NCI-H82 treated with DMSO at 0.1 percent for 48 hours (cell line): Measurements from ENCODE around the gene PRDX3.

ENCODE experiments used
- DNase-seq: peaks from one replicate; lab custom pipeline; 2025; ENCODE audit not compliant: unreplicated experiment; lab: John Stamatoyannopoulos, UW

PRDX3 gene

GRCh38 chr10:119178372-119179119 is at the start of gene PRDX3:
Gene PRDX3 (minus strand): TSS chr10:119178812. CDS start chr10:119178790, 22 bp downstream.
- peak; percentile 73 for DNase-seq

- DNase-seq, result no peak
Observed at GRCh38 chr10:119227825-119228224, 49.2 kb upstream of the PRDX3 start.

- DNase-seq, result no peak
Observed at GRCh38 chr10:119225083-119225658, 46.6 kb upstream of the PRDX3 start.

GRCh38 chr10:119222966-119223386 is 44.4 kb upstream of the PRDX3 start:
- no peak for DNase-seq

- DNase-seq, result no peak
Observed at GRCh38 chr10:119222537-119222936, 43.9 kb upstream of the PRDX3 start.

GRCh38 chr10:119221666-119222065 is 43.1 kb upstream of the PRDX3 start:
- DNase-seq, result no peak

- DNase-seq, result no peak
Observed at GRCh38 chr10:119221201-119221600, 42.6 kb upstream of the PRDX3 start.

- DNase-seq, result no peak
Observed at GRCh38 chr10:119219871-119220270, 41.3 kb upstream of the PRDX3 start.

GRCh38 chr10:119217991-119218490 is 39.4 kb upstream of the PRDX3 start:
- no peak for DNase-seq

- DNase-seq, result no peak
Observed at GRCh38 chr10:119217401-119217800, 38.8 kb upstream of the PRDX3 start.

GRCh38 chr10:119216127-119216526 is 37.5 kb upstream of the PRDX3 start:
- no peak for DNase-seq

- DNase-seq, result no peak
Observed at GRCh38 chr10:119215371-119215770, 36.8 kb upstream of the PRDX3 start.

- DNase-seq, result peak; percentile 17
Observed at GRCh38 chr10:119211625-119212441, 33.2 kb upstream of the PRDX3 start.

- DNase-seq, result no peak
Observed at GRCh38 chr10:119211176-119211575, 32.6 kb upstream of the PRDX3 start.

GRCh38 chr10:119210633-119211032 is 32.0 kb upstream of the PRDX3 start:
- DNase-seq, result peak; percentile 13

- DNase-seq, result no peak
Observed at GRCh38 chr10:119209736-119210355, 31.2 kb upstream of the PRDX3 start.

GRCh38 chr10:119209035-119209735 is 30.6 kb upstream of the PRDX3 start:
- DNase-seq, result peak; percentile 54

- no peak for DNase-seq
Observed at GRCh38 chr10:119208553-119208940, 29.9 kb upstream of the PRDX3 start.

- peak; percentile 10 for DNase-seq
Observed at GRCh38 chr10:119207713-119208552, 29.3 kb upstream of the PRDX3 start.

- peak; percentile 78 for DNase-seq
Observed at GRCh38 chr10:119207366-119207666, 28.7 kb upstream of the PRDX3 start, which contains the start of gene GRK5. Gene GRK5 (plus strand): TSS chr10:119207571. CDS start chr10:119207918, 347 bp downstream.
